ENCODE results near the gene VEPH1.
"Not testable (repeated sequence)": the region's sequence is repeated elsewhere in the genome, so short reads cannot be mapped to it uniquely, and the experiment has no call there.

Gene VEPH1

DNA sequence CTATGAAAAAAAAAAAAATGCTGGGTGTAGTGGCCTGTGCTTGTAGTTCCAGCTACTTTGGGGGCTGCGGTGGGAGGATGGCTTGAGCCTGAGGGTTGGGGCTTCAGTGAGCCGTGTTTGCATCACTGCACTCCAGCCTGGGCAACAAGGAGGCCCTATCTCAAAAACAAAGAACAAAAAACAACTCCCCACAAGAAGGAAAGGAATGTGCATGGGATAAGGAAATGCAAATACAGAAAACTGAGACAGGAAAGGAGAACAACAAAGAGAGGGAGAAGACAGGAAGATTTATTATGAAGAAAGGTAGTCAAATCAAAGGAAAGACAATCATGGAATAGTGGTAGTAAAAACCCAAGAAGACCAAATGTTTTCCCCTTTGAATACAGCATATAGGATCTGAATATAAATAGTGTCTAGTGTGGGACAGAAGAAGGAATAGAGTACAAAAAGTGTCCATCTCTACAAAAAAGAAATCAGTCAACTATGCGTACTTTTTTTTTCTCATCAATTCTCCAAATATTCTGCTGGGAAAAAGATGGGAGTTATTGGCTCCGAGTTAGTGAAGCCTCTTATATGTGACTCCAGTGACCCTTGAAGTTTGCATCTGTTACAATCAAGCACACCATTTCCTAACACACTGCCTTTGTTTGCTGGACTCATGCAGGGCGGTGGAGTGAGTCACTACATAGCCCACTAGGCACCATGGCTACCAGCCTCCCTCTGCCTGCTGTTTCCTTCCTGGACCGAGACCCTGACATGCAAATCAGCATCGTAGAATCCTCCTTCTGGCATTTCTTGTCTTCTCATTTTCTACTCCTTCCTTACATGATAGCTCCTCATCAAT, 167.8 kb downstream of the VEPH1 start:
- no peak for DNase-seq

- DNase-seq: no peak
Observed at GRCh38 chr3:157333551-157333991, 169.6 kb downstream of the VEPH1 start.

DNA sequence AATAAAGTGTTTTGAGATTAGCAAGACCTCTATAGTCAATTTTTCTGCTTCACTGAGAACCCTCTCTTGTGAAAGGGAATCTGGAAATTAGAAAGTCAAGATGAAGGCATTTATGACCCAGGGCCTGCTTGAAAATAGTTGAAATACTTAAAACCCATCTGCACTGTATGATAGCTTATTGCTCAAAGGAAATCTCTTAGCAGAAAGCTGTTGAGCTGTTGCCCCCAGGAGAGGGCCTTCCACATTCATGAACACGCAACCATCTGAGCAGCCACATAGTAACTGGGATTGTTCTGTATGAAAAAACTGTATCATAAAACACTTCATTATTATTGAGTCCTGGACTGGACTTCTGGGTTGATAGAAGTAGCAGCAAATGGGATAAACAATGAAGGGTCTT, 173.0 kb downstream of the VEPH1 start:
- no peak for DNase-seq

DNA sequence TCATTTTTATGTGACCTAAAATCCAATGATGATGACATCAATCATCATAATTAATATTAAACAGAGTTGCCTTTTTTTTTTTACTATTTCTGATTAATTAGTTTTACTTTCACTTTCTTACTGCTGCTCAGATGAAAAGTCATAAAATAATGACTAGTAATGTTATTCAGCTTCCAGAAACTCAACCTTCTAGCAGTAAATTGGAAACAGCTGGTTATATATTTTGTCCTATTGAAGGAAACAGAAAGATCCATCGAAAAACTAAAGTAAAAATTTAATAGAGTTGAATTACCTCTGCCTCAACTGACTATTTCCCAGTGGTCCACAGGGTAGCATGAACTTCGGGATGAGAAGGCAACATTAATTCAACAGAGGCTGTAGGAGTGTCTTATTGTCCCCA, 173.7 kb downstream of the VEPH1 start:
- no peak for DNase-seq

DNA sequence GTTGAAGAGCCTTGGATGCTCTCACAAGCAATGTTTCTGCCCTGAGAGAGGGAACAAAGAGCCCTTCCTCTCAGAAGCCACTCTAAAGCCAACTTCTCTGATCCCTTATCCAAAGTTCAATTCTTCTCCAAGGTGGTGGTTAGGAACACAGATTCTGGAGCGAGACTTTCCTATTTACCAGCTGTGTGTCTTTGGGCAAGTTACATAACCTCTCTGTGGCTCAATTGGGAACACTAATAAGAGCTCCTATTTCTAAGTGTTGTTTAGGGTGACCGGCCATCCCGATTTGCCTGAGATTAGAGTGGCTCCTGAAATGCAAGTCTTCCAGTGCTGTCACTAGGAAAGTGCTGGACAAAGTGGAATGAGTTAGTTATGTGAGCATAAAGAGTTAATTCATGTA, 175.4 kb downstream of the VEPH1 start:
- no peak for DNase-seq

DNA sequence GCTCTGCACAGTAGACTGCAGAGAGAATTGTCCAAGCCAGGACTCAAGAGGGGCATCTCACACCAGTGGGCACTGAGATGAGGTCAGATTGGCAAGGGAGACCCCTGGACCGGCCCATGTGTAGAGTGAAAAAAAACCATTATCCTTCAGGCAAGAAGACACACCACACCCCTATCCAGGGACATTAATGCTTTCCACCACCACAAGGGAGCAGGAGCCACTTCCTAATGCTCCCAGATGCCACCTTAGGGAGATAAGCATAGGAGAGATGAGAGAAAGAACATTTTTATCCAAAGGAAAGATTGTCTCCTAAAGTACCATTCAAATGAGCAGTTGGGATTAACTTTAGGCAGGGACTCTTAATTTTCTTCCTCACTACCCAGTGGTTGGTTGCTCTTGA, 176.2 kb downstream of the VEPH1 start:
- DNase-seq: no peak

DNA sequence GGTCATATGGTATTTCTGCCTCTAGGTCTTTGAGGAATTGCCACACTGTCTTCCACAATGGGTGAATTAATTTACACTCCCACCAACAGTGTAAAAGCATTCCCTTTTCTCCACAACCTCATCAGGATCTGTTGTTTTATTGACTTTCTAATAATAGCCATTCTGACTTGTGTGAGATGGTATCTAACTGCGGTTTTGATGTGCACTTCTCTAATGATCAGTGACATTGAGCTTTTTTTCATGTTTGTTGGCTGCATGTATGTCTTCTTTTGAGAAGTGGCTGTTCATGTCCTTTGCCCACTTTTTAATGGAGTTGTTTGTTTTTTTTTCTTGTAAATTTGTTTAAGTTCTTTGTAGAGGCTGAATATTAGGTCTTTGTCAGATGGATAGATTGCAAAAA, 178.3 kb downstream of the VEPH1 start:
- not testable (repeated sequence) for DNase-seq

DNA sequence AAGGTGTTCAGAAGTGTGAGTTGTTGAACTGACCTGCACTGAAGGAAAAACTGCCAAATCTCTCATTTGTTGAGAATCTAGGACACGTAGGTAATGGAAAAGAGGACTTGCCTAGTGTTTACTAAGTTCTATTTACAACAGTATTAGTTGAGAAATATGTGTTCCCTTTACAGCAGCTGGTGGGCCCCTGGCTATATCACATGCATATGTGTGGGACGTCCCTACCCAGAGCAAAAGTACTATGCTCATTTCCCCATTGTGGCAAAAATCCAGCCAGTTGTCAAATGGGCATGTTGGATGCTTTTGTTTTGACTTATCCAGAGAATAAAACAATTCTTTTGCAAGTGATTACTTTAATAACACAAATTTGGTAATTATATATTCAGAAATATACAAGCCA, 179.9 kb downstream of the VEPH1 start:
- DNase-seq: no peak

DNA sequence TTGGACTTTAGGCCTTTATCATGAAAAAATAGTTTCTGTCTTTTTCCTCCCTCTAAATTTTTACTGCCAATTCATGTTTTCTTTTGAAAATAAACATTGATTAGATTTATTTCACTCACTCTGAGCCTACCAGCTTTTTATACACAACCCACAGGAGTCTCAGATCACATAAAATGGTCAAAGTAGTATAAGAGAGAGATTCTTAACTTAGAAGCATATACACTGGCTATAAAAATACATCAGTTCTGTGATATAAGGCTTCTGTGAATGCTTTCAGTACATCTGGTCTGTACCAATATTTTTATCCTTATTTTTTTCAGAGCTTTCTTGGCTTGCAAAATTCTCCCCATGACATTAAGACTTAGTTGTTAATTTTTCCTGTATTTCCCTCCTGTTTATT, 183.5 kb downstream of the VEPH1 start:
- no peak for DNase-seq

GRCh38 chr3:157318639-157319288, 184.5 kb downstream of the VEPH1 start:
- no peak for DNase-seq

- DNase-seq: no peak
Observed at GRCh38 chr3:157317895-157318294, 185.3 kb downstream of the VEPH1 start.

DNA sequence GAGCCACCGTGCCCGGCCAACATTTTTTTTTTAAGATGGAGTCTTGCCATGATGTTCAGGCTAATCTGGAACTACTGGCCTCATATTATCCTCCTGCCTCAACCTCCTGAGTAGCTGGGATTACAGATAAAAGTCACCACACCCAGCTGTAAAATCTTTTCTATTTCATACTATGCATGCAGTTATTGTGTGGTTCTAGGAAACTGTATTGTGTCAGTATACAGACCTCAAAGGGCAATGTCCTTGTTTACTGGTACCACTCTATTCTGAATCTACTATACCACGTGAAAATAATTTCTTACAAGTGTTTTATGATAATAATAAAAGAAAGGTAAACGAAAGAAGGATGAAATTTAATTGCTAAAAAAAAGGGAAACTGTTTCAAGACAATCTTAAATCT, 190.0 kb downstream of the VEPH1 start:
- no peak for DNase-seq

DNA sequence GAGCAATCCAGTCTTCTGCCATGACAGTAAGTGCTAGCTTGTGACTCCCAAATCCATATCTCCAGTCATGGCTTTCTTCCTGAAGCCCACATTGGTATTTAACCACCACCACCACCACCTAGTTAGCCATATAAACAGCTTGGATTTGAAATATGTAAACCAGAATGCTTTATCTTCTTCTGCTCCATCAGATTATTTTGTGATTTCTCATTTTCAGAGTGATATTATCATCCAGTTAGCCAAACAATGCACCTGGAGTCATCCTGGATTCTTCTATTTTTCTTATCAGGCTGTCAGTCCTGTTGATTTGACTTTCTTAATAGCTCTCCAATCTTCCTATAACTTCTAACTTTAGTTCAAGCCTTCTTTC, 190.9 kb downstream of the VEPH1 start:
- no peak for DNase-seq

DNA sequence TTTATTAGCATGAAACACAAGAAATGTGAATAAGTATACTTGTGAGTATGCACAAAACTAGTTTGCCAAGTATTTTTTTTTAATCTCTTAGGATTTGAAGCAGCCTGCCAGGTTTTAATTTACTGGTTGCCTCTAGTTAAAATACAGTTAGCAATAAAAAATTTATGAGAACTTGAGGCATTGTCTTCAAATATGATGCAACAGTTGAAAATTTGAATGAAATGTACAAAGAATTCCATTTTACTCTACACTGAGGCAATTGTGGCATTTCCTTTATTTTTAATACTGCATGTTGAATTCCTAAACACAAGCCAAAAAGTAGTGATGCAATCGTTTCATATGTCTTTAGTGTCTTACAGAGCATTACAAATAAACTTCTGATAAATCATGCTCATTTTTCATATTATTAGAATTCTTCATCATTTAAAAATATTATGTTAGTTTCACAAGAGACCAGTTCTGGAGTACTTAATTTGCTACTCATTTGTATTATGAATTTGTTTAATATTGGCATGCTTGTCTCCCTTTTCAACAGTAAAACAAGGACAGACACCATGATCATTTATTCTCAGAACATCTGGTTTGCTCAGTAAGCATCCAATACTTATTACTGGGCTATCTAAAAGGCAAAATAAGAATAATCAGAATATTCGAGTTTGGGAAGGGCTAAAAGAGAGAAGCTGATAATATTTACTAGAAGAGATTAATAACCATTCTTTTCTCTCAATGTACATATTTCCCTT, 191.4 kb downstream of the VEPH1 start:
- DNase-seq: no peak

GRCh38 chr3:157310329-157311052, 192.7 kb downstream of the VEPH1 start:
- no peak for DNase-seq

DNA sequence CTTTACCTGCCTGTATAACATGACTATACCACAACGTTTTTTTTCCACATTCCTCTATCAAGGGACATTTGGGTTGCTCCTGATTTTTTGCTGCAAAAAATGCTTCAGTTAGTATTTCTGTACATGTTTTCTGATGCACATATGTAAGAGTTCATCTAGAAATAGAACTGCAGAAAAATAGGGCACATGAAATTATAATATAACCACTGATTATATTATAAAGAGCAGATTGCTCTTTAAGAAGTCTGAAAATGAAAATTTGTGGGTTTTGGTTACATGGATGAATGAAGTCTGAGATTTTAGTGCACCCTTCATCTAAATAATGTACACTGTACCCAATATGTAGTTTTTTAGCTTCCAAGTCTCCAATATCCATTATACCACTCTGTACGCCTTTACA, 196.7 kb downstream of the VEPH1 start:
- no peak for DNase-seq

GRCh38 chr3:157305392-157305791, 197.8 kb downstream of the VEPH1 start:
- no peak for DNase-seq

- no peak for DNase-seq
Observed at GRCh38 chr3:157301755-157302154, 201.5 kb downstream of the VEPH1 start.

DNA sequence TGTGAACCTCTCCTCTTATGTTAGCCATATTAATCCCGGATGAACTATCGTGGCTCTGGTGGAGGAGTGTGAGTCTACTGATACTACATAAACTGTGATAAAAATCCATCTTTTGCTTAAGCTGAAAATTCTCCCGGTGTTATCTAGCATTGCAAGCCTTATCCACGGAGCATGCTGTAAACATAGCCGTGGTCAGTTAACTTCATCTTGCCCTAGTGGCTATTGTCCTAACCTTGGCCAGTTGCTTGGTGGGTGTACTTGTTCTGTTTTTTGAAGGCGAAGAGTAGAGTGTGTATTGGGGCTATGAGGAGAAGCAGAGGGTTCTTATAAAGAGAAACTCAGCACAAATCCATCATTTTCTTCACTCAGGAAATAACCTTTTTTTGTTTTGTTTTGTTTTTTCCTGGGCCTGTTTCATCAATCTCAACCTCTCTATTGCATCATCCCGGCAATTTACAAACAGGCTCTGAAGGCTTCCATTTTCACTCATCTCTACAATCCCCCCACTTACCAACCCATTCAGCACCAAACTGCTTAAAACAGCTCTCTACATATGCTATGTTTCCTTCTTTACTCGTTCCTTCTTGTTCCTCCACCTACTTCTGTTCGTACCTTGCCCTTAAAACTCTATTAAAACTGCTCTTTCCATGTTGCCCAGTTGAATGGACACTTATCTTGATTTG, 202.1 kb downstream of the VEPH1 start:
- no peak for DNase-seq

GRCh38 chr3:157300094-157300493, 203.1 kb downstream of the VEPH1 start:
- no peak for DNase-seq

GRCh38 chr3:157297328-157297915, 205.8 kb downstream of the VEPH1 start:
- no peak for DNase-seq

DNA sequence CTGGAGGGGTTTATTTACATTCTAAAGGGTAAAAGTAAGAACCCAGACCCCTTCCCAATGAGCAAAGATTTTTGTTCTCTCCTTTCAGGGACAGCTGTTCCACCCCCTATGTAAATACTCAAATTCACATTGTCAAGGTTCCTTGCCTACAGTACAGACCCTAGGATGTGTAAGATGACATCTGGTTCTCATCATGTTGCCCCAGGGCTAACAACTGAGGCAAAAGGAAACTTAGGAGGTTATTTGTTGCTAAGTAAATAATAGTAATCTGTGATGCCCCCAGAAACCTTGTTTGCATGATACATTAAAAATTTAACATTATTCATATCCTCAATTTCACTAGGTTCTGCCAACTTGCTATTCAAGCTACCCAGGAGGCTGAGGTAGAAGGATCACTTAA, 208.3 kb downstream of the VEPH1 start:
- no peak for DNase-seq
